Mesothelial cell of epicardium (in vitro differentiated cells): ENCODE data around the gene TAX1BP1. TPM values are rescaled to one million over a fixed set of nuclear protein-coding genes. Genes with fewer than 3 reads are reported as not detected.

ENCODE experiments used
- DNase-seq, 2 experiments: peaks; one replicate each; pipeline ENCODE4 v3.0.0; 2021; ENCODE audit warnings: low spot score in 2 of 2; ENCODE audit not compliant: unreplicated experiment in 2 of 2
- H3K27ac Mint-ChIP-seq: 2 replicates; pipeline ENCODE4 v1.8.0; 2021; ENCODE audit warnings: mixed read lengths
- H3K27me3 Mint-ChIP-seq: 2 replicates; pipeline ENCODE4 v1.8.0; 2021; ENCODE audit warnings: low read depth, mixed read lengths
- H3K36me3 Mint-ChIP-seq: 2 replicates; pipeline ENCODE4 v1.8.0; 2021; ENCODE audit warnings: mixed read lengths
- H3K4me1 Mint-ChIP-seq: 2 replicates; pipeline ENCODE4 v1.8.0; 2021; ENCODE audit warnings: mixed read lengths
- H3K4me3 Mint-ChIP-seq: 2 replicates; pipeline ENCODE4 v1.8.0; 2021; ENCODE audit warnings: mild to moderate bottlenecking, moderate library complexity, mixed read lengths
- H3K9me3 Mint-ChIP-seq: 2 replicates; pipeline ENCODE4 v1.8.0; 2021; ENCODE audit warnings: mixed read lengths
- total RNA-seq: library from RNA; stranded (reverse); gene quantifications from 3 replicates; pipeline ENCODE4 v1.2.1, GENCODE V29; 2021
- TF ChIP-seq, protein P1 (sequence below): fragments of 200-600 bp; sonication (generic); IDR thresholded peaks from one replicate; pipeline ENCODE4 v1.5.0; 2021; ENCODE audit warnings: antibody characterized with exemption; ENCODE audit not compliant: unreplicated experiment

Gene TAX1BP1
- total RNA-seq, 1 donor from 2014 or later = 89.8 TPM

DNA sequence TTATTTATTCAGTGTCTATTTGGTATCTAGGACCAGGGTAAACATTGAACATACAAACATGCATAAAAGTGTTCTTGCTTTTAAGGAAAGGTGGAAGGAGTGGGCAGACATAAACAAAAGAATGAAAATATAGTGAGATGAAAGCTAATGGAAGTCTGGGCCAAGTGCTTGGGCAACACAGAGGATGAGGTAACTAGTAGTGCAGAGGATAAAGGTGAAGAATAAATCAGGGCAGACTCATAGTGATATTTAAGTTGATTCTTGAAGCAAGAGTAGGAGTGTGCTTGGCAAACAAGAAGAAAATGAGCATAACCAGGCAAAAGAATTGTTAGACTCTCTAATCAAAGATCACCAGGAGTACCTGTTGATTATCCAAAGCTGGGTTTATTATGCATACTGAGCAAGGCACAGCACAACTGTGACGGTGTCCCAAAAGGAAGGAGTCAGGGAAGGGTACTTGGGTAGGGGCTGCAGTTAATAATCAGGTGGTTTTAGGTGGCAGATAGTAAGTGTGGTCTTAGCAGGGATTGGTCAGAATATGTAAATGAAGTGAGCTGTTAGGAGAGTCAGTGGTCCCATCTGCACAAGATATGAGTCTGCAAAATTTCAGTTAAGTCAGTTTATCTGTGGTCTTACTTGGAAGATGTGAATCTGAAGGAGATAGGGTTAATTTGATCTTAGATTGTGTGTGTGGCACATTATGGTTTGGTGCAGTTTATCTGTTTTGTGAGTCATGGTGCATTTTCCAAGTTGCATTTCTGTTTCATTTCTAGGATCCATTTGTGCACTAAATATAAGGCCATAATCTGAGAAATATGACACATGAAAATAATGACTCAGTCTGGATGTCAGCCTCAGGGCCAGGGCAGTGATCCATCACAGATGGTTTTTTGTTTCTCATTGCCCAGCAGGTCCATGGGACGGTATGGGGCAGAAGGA is 30.6 kb upstream of the TAX1BP1 start:
- no peaks in the 10 kb centered on the region for H3K36me3 Mint-ChIP-seq
- no peak for DNase-seq

DNA sequence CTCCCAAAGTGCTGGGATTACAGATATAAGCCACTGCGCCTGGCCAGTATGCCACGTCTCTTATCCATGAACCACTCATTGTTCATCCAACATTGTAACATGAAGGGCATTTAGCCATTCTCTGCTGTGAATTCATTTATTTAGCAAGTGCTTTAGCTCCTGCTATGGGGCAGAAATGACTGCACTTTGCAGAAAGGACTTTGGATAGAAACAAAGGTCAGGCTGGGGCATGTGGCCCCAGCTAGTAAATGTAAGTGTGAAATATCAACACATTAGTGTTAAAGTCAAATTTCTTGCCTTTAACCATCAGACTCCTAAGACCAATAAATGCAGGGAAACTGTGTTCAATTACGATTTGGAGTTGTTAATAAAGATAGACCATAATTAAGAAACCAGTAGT is 27.7 kb upstream of the TAX1BP1 start:
- peaks cover 20% of the 10 kb centered on the region for H3K4me1 Mint-ChIP-seq
- H3K27me3 Mint-ChIP-seq = no peaks in the 10 kb centered on the region
- H3K4me3 Mint-ChIP-seq = no peak overlapping the region
- TF ChIP-seq, protein P1, sequence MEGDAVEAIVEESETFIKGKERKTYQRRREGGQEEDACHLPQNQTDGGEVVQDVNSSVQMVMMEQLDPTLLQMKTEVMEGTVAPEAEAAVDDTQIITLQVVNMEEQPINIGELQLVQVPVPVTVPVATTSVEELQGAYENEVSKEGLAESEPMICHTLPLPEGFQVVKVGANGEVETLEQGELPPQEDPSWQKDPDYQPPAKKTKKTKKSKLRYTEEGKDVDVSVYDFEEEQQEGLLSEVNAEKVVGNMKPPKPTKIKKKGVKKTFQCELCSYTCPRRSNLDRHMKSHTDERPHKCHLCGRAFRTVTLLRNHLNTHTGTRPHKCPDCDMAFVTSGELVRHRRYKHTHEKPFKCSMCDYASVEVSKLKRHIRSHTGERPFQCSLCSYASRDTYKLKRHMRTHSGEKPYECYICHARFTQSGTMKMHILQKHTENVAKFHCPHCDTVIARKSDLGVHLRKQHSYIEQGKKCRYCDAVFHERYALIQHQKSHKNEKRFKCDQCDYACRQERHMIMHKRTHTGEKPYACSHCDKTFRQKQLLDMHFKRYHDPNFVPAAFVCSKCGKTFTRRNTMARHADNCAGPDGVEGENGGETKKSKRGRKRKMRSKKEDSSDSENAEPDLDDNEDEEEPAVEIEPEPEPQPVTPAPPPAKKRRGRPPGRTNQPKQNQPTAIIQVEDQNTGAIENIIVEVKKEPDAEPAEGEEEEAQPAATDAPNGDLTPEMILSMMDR = no peak
- H3K9me3 Mint-ChIP-seq = peaks cover 4% of the 10 kb centered on the region
- no peak overlapping the region for H3K27ac Mint-ChIP-seq
- DNase-seq = no peak
- H3K36me3 Mint-ChIP-seq = no peaks in the 10 kb centered on the region

More for the DNA sequence above, 30.6 kb upstream of the TAX1BP1 start:
- Mint-ChIP-seq H3K4me3 (no peak overlapping the region), H3K4me1 (peaks cover 12% of the 10 kb centered on the region), H3K27me3 (no peaks in the 10 kb centered on the region), H3K27ac (no peak overlapping the region), H3K9me3 (peaks cover 8% of the 10 kb centered on the region)
- TF ChIP-seq, protein P1 = no peak

DNA sequence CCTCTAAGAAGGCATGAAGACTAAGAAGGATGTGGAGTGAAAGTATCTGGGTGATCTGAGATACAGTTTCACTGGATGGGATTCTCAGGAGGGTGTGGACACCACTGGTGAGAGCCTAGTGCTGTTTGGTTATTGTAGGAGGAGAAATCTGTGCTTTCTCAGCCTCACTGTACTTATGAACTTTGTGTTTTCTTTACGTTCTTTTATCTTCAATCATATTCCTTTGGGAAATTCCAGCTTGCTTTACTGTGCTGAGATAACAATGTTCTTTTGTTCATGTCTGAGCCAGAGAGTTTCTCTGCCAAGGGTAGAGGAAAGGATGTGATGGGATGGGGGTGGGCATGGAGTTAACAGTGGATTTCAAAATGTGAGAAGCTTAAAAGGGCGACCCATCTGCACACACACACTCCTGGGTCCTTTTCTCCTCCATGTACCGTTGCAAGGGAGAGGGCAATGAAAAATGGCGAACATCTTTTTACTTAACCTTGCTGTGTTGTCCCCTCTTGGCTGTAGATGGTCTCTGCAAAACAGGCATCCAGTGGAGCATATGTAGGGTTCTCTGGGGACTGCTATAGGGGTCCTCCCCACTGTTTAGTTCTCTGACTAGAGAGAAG is 25.0 kb upstream of the TAX1BP1 start:
- Mint-ChIP-seq H3K4me3 (no peak overlapping the region), H3K36me3 (no peaks in the 10 kb centered on the region), H3K27ac (peak overlapping the region; percentile 89), H3K27me3 (no peaks in the 10 kb centered on the region), H3K9me3 (no peaks in the 10 kb centered on the region), H3K4me1 (peaks cover 26% of the 10 kb centered on the region)
- TF ChIP-seq, protein P1 = no peak
- DNase-seq = no peak

DNA sequence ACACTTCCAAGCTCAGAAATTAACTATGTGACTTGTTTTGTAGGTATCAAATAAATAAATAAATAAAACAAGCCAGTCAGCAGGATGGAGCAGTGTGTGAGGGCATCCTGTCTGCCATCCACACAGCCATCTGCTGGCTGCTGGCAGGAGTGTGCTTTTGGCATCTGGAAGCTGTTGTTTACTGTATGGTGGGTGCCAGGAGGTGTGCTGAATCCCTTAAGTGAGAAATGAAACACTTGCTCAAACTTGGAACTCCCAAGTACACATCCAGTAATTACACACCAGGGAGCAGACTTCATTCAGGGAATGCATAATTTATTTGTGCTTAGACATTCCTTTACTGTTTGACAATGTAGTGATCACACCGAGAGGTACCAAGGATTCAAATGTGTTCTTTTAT is 16.9 kb upstream of the TAX1BP1 start:
- TF ChIP-seq, protein P1 = no peak
- Mint-ChIP-seq H3K4me1 (peaks cover 6% of the 10 kb centered on the region), H3K27me3 (no peaks in the 10 kb centered on the region), H3K9me3 (no peaks in the 10 kb centered on the region), H3K27ac (no peak overlapping the region), H3K4me3 (no peak overlapping the region), H3K36me3 (no peaks in the 10 kb centered on the region)
- DNase-seq = no peak

DNA sequence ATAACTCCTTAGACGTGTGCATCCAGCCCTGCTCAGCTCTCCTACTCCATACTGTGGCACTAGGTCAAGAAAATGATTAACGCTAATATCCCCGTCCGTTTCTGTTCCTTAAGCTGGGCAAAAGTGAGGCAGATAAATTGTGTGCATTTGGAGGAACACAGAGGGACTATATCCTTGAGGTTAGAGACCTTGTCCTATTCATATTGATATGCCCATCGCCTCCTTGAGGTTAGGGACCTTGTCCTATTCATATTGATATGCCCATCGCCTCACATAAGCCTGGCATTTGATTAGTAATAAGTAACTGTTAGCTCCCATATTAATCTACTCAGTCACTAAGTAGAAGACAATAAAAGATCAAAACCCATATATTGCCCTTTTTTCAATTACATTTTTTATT is 12.9 kb upstream of the TAX1BP1 start:
- no peaks in the 10 kb centered on the region for H3K4me1 Mint-ChIP-seq
- H3K27me3 Mint-ChIP-seq = no peaks in the 10 kb centered on the region
- DNase-seq = no peak
- H3K27ac Mint-ChIP-seq = no peak overlapping the region
- no peak overlapping the region for H3K4me3 Mint-ChIP-seq
- H3K36me3 Mint-ChIP-seq = no peaks in the 10 kb centered on the region
- no peaks in the 10 kb centered on the region for H3K9me3 Mint-ChIP-seq
- TF ChIP-seq, protein P1 = no peak
